ENCODE results near the gene CNTN4.

The CNTN4 gene

DNA sequence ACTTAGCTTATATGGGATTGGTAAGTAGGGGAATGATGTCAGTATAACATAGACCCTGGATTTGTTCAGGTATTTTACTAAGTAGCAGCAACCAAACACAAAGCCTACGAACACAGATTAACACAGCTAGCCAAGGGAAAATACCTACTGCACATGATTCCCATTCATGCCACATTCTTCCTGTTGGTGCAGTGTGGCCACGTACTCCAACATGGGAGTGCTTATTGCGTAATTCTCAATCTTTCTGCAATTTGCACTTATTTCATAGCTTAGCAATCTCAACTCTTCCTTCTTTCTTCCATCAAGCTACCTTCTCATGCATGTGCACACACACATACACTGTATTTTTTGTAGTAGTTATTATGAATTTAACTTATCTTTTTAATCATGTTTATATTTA lies 824.7 kb downstream of the CNTN4 start:
- DNase-seq = no peak

DNA sequence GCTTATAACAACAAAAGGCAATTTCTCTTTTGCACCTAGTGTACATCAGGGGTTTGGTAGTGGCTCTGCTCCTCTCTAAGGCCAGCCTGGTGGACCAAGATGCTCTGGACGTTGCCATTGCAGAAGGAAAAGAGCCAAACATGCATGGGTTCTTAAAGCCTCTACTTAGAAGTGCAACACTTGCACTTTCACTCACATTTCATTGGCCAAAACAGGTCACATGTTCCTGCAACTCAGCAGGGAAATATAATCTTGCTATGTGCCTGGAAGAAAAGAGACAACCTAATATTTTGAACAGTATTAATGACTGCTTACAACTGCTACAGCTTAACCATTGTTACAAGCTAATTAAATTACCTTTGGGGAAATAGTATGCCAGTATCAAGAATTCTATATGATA lies 828.6 kb downstream of the CNTN4 start:
- DNase-seq = no peak

DNA sequence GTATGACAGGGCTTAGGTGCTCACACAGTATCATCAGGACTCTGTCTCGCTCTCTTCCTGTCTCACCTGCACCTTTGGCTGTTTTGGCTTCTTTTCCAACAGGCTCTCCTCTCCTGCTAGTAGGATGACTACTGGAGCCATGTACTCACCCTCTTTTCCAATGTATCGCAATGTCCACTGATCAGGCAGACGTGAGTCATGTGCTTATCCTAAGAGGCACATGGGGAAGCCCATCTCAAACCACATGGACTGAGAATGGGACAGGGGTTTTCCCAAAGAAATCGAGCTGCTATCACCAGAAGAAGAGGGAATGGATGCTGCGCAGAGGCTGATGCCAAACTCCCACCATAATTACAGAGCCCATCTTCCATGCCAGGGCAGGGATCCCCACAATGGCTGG lies 830.9 kb downstream of the CNTN4 start:
- no peak for DNase-seq

DNA sequence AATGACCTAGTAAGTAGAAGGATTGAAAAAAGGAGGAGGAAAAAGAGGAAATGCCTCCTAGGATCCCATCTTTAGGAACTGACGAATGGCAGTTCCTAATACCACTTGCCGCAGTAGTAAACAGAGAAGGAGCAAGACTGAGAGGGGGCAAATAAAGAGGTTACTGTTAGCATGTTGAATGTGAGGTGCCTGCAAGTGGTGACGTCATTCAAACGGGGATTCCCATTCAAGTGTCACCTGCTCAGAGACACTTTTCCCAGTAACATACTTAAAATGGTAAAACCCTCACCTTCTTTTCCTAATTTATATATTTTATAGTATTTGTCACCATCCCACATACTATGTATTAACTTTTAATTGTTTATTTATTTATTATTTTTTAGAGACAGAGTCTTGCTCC lies 832.6 kb downstream of the CNTN4 start:
- DNase-seq = no peak

DNA sequence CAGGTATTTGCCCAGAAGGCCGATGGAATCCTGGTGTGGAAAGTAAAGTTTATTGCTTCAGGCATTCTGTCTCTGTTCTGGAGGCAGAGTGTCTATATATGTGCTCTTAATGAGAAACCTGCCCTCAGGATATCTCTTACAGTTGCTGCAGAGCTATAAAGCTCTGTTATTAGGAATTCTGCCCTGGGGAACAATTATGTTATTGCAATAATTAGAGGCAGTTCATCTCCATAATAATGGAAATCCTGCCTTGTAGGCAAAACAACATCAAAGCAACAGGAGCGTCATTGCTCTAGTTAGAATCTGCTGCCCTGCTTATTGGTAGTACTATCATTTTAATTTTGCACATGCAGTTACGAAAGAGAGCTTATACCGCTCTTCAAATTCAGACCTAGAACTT lies 835.9 kb downstream of the CNTN4 start:
- DNase-seq = no peak

DNA sequence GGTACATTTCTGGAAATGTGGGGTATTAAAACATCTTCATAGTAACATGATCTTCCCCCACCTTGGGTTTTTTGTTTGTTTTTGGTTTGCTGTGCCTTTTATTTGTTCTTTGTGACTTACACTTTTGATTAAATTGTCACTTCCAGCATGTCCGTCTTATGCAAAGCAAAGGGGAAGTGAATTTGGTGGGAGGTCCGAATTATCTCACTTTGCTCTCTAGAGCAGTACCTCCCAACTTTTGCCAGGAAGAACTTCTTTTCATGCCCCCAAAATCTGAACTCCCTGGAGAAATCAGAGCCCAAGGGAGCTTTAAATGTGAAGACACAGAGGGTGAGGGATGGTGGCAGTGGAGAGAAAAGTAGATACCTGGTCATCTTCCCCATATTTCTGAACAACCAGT lies 838.4 kb downstream of the CNTN4 start:
- DNase-seq = no peak

DNA sequence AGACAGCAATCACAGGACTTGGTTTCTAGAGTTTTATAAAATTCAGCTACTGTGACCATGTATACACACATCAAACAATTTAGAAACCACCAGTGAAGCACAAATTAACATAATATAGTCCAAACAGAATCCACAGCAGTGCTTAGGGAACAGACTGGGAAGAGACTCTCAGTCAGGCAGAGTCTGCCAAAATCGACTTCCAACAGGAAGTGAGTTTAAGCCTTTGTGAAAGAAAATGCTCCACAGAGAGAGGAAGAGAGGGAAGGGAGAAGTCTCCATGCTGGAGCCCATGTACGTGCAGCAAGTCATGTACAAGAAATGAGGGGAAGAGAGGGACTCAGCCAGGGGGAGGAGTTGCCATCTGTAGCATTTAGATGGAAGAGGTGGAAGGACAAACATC lies 838.9 kb downstream of the CNTN4 start:
- no peak for DNase-seq

DNA sequence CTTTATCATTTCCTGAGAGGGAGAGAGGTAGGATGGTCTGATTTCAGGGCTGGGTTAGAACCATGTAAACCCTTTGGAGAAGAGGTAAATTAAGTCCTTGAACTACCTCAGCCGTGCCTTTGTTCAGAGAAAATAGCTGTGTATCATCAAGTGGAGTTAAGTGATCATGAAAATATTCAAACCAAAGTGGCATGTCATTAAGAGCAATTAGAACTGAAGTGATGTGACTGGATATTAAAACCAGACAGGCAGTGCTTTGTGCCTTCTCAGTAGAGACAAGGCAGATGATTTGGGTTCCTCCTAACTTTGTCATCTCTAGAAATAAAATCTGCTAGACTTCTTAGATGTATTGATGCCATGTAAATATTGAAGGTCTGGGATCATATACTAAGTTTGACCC lies 840.0 kb downstream of the CNTN4 start:
- no peak for DNase-seq

DNA sequence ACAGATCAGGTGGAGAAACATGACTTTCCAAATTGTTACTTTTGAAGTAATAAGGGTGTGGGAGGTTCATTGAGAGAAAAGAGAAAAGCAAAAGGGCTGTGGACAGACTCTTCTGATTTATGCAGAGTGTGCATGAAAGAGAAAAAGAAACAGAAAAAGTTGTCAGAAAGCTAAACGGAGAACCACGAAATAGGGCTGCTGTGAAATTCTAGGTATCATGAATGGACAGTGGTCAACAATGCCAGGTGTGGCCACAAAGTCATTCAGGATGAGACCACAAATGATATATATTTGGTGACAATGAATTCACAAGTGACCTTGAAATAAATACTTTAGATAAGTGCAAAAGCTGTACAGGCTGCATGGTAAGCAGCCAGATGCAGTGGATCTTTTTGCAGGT lies 841.4 kb downstream of the CNTN4 start:
- no peak for DNase-seq

DNA sequence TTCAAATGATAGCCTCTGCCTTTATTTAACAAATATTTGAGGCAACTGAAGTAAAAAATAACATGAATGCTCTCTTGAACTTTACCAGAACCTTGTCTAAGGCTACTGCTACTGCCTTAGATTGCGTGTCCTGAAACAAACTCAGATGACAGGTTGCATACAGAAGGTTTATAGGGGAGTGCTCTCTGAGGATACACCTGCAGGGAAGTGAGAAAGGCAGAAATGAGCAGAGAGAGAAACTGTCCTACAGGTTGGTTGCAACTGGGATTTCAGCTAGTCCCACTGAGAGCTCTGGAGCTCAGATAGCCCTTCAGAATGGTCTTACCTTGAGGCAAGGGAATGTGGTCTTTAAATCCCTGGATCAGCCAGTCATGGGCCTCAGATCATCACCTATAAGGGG lies 846.0 kb downstream of the CNTN4 start:
- no peak for DNase-seq

DNA sequence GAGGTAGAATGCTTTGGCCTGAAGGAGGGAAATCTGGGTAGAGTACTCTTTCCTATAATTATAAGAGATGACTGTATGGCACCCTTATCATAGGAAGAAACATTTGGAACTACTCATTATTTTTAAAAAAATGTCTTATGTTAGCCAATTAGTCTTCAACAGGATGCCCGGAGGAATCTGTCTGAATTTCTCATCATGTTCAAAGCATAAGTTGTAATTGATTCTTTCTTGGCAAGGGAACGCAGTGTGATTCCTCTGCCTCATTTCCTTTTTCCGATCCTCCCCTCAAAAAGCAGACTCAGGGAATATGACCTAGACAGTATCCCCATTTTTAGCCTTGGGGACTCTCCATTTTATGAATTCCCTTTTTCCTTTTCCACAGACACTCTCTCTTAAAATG lies 846.5 kb downstream of the CNTN4 start:
- DNase-seq = no peak

DNA sequence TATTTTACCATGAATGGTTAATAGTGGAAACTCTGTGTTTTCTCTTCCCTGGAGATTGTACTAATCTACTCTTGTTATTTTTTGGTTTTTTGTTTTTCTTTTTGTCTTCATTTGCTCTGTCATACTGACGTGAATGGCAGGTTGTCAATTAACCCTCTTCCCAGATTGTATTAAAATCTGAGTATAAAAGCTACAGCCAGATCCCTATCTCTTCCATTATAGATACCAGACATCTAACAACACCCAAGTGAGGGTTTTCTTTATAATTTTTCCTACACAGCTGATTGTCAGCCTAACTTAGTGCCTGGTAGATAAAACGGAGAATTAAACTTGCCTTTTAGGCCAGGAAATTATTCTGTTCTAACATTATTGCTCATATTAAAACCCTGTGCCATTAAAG lies 848.9 kb downstream of the CNTN4 start:
- DNase-seq = no peak

DNA sequence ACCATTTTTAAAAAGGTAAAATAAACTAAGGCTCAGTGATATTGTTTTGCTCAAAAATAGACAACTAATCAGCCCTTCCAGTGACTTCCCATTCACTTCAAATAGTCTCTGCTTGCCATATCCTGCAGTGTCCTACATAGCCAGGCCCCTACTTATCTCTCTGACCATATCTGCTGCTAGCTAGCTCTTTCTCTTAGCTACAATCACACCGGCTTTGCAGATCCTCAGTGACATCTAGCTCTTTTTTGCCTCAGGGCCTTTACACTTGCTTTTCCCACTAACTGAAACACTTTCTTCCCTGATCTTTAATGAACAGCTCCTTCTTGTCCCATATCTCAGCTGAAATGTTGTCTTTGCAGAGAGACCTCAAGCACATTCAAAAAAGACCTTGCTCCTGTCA lies 850.2 kb downstream of the CNTN4 start:
- DNase-seq = no peak

DNA sequence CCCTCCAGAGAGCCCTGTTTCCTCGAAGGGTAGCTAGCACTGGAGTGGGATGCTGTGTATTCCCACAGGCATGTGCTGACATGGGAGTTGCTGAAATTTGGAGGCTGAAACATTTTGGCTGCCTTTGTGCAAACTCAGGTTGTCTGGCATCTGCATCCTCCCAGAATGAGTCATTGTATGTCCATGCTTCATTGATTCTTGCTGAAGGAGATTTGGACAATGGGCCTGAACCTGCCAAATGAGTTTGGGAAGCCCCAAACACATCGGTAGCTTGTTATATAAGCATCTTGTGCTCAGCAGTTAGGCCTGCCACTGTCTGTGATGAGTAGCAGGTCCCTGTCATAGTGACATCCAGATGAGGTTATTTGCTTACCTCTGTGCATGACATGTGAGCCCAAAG lies 851.5 kb downstream of the CNTN4 start:
- peak; percentile 2 for DNase-seq

DNA sequence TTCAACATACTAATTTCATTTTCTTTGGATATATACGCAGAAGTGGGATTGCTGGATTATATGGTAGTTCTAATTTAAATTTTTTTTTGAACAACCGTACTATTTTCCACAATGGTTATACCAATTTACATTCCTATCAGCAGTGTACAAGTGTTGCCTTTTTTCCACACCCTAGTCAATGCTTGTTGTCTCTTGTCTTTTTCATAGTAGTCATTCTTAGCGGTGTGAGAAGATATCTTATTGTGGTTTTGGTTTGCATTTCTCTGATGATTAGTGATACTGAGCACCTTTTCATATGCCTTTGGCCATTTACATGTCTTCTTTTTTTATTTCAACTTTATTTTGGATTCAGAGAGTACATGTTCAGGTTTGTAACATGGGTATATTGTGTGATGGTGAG lies 858.4 kb downstream of the CNTN4 start:
- no peak for DNase-seq

DNA sequence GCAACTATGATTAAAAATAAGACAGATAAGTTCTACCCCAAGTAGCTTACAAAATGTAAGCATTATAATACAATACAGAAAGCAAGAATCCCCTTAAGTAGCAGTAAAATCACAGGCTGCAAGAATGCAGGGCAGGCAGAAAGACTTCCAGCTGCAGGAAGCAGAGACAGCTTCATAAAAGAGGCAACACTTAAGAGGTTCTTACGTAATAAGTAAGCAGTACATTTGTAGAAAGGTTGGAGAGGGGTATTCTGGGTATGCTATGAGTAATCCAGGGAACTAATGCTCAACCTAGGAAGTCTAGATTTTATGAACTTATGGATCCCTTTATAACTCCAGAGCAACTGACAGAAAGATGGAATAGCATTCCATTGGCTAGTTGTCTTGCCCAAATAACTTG lies 859.9 kb downstream of the CNTN4 start:
- peak; percentile 3 for DNase-seq

DNA sequence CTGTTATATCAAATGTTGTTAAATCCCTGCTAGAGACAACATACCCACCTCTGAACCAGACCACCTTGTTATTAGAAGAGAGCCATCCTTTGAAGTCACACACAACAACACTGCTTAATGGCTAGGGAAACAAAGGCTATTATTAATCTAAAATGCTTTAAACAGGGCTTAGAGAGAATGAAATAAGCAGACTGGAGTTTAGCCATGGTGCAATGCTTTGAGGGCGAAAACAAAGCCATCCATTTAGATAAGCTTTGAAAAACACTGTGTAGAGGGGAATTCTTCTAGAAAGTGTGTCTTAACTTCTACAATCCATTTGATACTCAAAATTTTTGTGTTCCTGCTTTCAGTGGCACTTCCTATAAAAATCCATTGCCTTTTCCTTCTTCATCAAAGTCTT lies 862.9 kb downstream of the CNTN4 start:
- no peak for DNase-seq

DNA sequence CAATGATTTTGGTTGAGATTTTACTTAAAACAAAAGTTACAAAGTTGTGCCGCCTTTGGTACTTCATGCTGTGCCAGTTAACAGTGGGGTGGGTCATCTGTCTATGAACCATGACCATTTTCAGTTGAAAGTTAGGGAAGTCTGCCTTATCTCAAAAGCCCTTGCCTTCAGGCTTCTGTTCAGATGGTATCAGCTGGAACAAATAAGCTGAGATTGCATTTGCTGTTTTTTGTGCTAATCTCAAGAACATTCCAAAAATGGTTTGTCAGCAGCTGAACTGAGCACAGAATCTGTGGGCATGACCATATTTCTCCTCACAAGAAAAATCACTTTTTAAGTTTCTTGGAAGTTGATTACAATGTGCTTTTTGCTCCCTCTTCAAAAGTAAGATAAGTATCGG lies 869.2 kb downstream of the CNTN4 start:
- no peak for DNase-seq

DNA sequence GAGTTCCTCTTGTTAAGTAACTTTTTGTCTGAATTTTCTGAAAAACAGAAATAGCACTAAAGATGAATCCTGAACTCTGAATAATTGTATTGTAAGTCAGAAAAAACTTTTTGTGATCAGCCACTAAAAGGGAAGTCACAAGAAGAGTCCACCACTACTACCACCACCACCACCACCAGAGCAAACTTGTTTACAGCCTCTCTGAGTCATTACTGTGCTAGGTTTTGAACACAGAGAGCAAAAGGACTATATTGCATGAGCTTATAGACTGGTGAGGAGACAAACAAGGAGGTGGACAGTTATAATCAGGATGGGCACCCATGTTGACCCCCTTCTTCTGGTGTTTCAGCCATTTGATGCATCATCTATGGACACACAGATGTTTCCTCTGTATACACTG lies 869.8 kb downstream of the CNTN4 start:
- DNase-seq = no peak

DNA sequence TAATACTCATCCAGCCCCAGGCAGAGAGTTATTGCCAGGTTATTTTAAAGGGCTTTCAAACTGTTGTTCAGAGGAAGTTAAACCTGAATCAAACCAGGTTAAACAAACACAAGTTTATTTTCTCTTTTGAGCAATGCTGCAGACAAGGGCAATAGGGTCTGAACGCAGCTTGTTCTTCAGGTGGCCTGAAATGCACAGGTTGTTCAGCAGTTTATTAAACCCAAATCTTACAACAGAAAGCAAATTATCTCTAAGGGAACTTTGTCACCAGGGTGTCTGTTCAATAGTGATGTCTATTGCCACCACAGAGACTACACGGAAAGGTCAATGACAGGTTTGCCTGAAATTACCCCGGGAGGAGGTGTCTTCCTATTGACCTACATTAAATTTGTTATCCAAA lies 877.5 kb downstream of the CNTN4 start:
- no peak for DNase-seq

DNA sequence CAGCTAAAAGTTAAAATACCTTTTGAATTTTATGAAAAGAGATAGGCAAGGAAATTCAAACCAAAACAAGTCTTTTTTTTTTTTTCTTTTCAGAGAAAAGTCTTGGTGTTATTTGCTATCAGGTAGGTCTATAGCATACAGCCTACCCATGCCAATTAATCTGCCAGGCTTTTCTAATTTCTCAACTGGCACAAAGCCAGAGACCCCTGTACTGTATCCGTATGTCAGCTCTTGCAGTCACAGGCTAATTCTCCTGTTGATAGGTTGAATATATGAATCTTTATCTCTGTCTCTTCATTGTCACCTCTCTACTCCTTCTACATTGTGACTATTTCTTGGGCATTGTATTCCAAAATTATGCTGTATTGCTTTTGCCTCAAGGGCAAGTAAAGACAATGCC lies 878.1 kb downstream of the CNTN4 start:
- no peak for DNase-seq

DNA sequence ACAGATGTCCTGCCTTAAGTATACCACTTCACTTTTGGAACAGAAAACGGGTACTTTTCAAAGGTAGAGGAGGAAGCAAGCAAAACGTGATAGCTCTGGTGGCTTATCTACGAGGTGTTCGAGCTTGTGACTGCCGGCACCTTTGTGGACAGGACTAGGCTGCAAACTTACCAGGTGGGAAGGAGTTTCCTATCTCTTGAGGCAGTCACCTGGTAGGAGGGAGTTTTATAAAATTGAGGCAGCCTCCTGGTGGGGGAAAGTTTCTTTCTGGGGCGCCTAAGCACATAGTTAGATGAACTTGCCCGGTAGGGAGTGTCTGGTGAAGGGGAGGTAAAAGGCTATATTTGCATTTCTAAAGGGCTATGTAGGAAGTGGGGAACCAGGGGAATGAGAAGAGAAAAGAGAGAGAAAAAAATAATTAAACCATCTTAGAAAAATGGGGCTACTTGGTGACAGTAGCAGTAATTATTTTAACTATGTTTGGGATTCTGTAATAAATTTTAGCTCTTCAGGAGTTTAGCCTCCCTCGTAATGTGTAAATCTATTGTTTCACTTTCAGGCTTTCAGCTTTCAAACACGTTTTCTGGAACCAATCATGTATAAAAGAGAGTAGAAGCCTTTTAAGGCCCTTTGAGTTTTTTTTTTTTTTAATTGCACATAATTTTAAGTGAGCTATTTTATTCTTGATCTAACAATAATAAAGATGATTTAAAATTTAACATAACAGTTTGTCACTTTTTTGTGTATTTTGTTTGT lies 880.5 kb downstream of the CNTN4 start:
- no peak for DNase-seq

DNA sequence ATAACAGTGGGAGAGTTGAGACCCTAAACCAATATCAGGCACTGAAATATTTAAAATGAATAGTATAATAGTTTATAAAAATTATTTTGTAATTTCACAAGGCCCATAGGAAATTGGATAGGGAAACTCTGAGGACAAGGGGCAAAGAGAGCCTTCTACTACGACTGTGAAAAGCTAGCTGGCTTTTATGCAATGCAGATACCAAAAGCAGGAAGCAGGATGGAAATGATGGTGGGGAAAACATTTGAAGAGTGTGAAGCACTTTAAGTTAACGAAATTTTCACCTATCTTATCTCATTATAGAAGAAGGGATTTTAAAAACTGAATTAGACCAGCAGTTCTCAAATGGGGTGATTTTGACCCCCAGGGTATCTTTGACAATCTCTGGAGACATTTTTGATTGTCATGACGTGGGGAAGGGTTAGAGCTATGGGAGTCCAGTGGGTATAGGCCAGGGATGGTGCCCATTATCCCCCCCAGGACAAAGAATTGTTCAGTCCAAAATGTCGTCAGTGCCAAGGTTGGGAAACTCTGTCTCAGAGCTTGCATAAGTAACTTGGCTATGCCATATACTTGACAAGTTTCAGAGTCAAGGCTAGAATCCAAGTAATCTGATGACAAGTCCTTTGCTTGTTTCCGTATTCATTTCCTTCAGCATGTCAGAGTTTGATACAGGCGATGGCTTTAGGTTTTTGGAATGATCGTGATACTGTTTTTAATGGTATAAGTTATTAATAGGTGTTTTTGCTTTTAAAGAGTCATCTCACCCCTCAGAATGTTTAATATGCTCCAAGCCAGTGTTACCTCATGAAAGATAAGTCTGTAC lies 885.6 kb downstream of the CNTN4 start:
- DNase-seq = no peak

DNA sequence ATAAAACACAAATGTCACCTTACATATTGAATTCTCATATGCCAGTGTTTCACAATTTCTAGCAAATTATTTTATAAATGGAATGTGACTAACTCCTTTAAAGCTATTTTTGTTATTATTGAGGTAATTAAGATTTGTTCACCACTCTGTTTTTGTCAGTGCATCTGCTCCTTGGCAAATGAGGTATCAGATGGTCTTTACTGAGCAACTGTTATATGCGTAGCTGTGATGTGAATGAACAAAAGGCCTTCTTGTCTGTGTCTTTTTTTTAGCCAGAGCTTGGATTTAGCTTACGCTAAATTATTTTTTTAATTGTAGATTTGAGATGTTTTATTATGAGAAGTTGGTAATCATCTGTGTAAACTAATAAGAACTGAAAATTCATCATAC lies 886.2 kb downstream of the CNTN4 start:
- no peak for DNase-seq

All from fibroblast of skin of abdomen (primary cell).